Neural crest cell (in vitro differentiated cells): Measurements from ENCODE around the gene DNAJC25. TPM values are rescaled to one million over a fixed set of nuclear protein-coding genes. Genes with fewer than 3 reads are reported as not detected.

Experiments used
- DNase-seq: peaks from one replicate; pipeline ENCODE4 v3.0.0; 2021; ENCODE audit warnings: low read depth, mixed read lengths, low spot score
- H3K27ac Mint-ChIP-seq: one replicate; pipeline ENCODE4 v1.8.0; 2021; ENCODE audit warnings: mild to moderate bottlenecking, mixed read lengths; ENCODE audit not compliant: unreplicated experiment
- H3K27me3 Mint-ChIP-seq: 2 replicates; pipeline ENCODE4 v1.8.0; 2021; ENCODE audit warnings: low read depth, mild to moderate bottlenecking, mixed read lengths
- H3K36me3 Mint-ChIP-seq: 2 replicates; pipeline ENCODE4 v1.8.0; 2021; ENCODE audit warnings: low read depth, mild to moderate bottlenecking, mixed read lengths
- H3K4me1 Mint-ChIP-seq: 2 replicates; pipeline ENCODE4 v1.8.0; 2021; ENCODE audit warnings: mixed read lengths
- H3K4me3 Mint-ChIP-seq: one replicate; pipeline ENCODE4 v1.8.0; 2021; ENCODE audit warnings: mild to moderate bottlenecking, mixed read lengths
- H3K9me3 Mint-ChIP-seq: 2 replicates; pipeline ENCODE4 v1.8.0; 2021; ENCODE audit warnings: mixed read lengths
- total RNA-seq: library from RNA; stranded (reverse); gene quantifications from 2 replicates; pipeline ENCODE4 v1.2.1, GENCODE V29; 2021
- TF ChIP-seq, protein P1 (sequence below): fragments of 200-600 bp; sonication (generic); conservative IDR thresholded peaks from 2 replicates; pipeline ENCODE4 v1.5.0; 2021; ENCODE audit warnings: antibody characterized with exemption, mild to moderate bottlenecking

The DNAJC25 gene
- total RNA-seq, 1 donor from 2014 or later: 6.3 TPM

GRCh38 chr9:111604054-111604615 lies 27.0 kb upstream of the DNAJC25 start:
- TF ChIP-seq, protein P1, sequence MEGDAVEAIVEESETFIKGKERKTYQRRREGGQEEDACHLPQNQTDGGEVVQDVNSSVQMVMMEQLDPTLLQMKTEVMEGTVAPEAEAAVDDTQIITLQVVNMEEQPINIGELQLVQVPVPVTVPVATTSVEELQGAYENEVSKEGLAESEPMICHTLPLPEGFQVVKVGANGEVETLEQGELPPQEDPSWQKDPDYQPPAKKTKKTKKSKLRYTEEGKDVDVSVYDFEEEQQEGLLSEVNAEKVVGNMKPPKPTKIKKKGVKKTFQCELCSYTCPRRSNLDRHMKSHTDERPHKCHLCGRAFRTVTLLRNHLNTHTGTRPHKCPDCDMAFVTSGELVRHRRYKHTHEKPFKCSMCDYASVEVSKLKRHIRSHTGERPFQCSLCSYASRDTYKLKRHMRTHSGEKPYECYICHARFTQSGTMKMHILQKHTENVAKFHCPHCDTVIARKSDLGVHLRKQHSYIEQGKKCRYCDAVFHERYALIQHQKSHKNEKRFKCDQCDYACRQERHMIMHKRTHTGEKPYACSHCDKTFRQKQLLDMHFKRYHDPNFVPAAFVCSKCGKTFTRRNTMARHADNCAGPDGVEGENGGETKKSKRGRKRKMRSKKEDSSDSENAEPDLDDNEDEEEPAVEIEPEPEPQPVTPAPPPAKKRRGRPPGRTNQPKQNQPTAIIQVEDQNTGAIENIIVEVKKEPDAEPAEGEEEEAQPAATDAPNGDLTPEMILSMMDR: no peak
- peak overlapping the region; percentile 7 for H3K4me3 Mint-ChIP-seq
- DNase-seq: no peak
- peaks cover 16% of the 10 kb centered on the region for H3K4me1 Mint-ChIP-seq
- H3K9me3 Mint-ChIP-seq: no peaks in the 10 kb centered on the region
- peaks cover 2% of the 10 kb centered on the region for H3K27me3 Mint-ChIP-seq
- peak overlapping the region; percentile 60 for H3K27ac Mint-ChIP-seq
- H3K36me3 Mint-ChIP-seq: no peaks in the 10 kb centered on the region

- no peaks in the 10 kb centered on the region for H3K36me3 Mint-ChIP-seq
- H3K4me1 Mint-ChIP-seq: peaks cover 12% of the 10 kb centered on the region
- TF ChIP-seq, protein P1: no peak
- no peak overlapping the region for H3K27ac Mint-ChIP-seq
- H3K27me3 Mint-ChIP-seq: no peaks in the 10 kb centered on the region
- DNase-seq: no peak
- H3K4me3 Mint-ChIP-seq: no peak overlapping the region
- H3K9me3 Mint-ChIP-seq: no peaks in the 10 kb centered on the region
Observed at GRCh38 chr9:111605041-111605559, 26.0 kb upstream of the DNAJC25 start.

- TF ChIP-seq, protein P1: no peak
- Mint-ChIP-seq H3K4me1 (no peaks in the 10 kb centered on the region), H3K27ac (no peak overlapping the region), H3K9me3 (no peaks in the 10 kb centered on the region), H3K4me3 (no peak overlapping the region), H3K27me3 (peaks cover 4% of the 10 kb centered on the region), H3K36me3 (no peaks in the 10 kb centered on the region)
- DNase-seq: no peak
Observed at GRCh38 chr9:111610149-111610548, 21.0 kb upstream of the DNAJC25 start.

- H3K4me1 Mint-ChIP-seq: no peaks in the 10 kb centered on the region
- H3K27ac Mint-ChIP-seq: peak overlapping the region; percentile 48
- H3K9me3 Mint-ChIP-seq: no peaks in the 10 kb centered on the region
- peaks cover 4% of the 10 kb centered on the region for H3K27me3 Mint-ChIP-seq
- no peak for DNase-seq
- no peaks in the 10 kb centered on the region for H3K36me3 Mint-ChIP-seq
- TF ChIP-seq, protein P1: no peak
- H3K4me3 Mint-ChIP-seq: no peak overlapping the region
Observed at GRCh38 chr9:111610845-111611244, 20.3 kb upstream of the DNAJC25 start.

DNA sequence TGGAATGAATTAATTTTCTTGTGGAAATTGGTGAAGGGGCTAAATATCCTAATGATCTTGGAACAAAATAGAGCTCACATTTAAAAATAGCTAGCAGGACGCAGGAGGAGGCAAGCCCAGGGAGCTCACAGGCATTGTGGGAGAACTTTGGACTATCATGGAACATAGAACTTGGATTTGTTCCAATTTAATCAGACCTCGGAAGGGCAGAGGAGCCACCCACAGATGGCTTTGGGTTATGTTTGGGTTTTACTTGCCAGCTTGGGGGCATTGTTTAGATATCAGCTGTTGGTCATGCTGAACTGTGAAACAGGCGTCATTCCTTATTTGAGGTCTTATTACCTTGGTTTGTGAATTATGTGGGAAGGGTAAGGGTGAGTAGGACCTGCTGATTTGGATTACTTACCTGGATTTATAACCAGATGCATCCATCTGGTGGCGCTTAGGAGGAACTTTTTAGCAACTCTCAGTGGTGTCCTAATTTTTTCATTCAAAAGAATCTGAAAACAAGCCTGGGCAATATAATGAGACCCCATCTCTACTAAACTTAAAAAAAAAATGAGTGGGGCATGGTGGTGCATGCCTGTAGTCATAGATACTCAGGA lies 17.6 kb upstream of the DNAJC25 start:
- no peaks in the 10 kb centered on the region for H3K4me1 Mint-ChIP-seq
- no peaks in the 10 kb centered on the region for H3K9me3 Mint-ChIP-seq
- H3K27ac Mint-ChIP-seq: no peak overlapping the region
- no peak for DNase-seq
- H3K4me3 Mint-ChIP-seq: no peak overlapping the region
- H3K36me3 Mint-ChIP-seq: no peaks in the 10 kb centered on the region
- peaks cover 4% of the 10 kb centered on the region for H3K27me3 Mint-ChIP-seq
- TF ChIP-seq, protein P1: no peak
